HS-5 (cell line): Measurements from ENCODE around the gene PODXL.
"Not testable (repeated sequence)": the region's sequence is repeated elsewhere in the genome, so short reads cannot be mapped to it uniquely, and the experiment has no call there.

Source experiments
- DNase-seq: peaks from one replicate; pipeline ENCODE4 v3.0.0-alpha.2; 2012; ENCODE audit warnings: low read depth

Gene PODXL

DNA sequence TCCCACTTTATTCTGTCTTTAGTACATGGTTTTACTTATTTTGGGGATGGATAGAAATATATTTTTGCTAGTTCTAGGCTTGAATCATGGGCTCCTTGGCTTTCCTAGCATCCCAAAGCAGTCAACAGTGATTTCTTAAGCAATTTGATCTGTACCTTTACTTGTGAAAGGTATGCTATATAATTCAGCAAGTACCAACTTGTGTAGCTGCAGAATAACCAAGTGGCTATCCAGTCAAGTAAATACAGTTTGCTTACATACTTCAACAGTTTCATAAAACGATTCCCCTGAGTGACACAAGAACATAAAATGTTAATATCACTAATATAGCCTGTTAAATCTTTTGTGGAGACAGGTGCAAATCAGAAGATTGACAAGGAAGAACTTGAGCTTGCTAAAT lies 67.2 kb downstream of the PODXL start:
- DNase-seq: no peak

DNA sequence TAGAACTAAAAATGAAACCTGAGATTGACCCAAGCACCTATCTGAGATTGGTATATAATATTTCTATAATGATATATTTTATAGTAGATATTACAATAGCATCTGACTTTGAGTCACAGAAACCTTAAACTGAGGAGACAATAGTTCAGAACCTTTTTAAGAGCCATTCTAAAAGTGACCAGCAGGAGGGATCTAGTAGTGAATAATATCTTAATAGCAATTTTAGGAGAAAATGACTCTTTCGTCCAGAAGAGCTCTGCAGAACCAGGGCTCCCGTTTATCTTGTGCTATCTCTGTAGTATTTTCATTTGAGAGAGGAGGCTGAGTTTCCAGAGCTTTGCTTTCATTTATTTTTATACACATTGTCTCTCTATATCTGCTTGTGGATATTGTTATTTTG lies 68.1 kb downstream of the PODXL start:
- no peak for DNase-seq

DNA sequence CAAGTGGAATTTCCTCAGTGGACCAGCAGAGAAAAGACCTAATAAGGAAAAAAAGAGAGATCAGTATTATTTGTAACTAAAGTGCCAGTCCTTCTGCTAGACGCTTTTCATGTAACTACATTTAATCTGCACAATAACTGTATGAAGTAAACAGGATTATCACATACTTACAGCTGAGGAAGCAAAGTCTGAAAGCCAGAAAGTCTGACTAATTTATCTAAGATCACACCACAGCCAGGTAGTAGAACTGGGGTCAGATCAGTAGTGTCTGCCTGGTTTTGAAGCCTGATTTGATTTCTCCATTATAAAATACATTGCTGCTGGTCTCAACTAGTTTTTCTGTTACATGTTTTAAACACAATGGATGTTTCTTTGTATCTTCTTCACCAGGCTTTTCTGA lies 69.2 kb downstream of the PODXL start:
- no peak for DNase-seq

DNA sequence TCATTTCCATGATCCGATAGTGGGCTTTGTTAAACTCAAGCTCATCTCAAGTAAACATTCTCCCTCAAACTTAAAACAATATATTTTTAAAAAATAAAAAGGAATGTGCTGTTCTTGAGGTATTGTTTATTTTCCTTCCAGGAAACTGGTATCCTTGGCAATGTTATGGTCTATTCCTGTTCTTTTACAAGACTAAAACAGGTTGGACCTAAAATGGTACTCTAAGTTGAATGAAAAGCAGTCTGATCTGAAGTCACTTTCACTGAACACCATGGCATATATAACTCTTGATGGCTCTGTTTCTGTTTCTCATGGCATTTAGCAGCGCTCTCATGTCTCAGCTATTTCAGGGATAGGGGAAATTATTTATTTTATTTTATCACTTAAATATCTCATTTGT lies 70.1 kb downstream of the PODXL start:
- DNase-seq: no peak

DNA sequence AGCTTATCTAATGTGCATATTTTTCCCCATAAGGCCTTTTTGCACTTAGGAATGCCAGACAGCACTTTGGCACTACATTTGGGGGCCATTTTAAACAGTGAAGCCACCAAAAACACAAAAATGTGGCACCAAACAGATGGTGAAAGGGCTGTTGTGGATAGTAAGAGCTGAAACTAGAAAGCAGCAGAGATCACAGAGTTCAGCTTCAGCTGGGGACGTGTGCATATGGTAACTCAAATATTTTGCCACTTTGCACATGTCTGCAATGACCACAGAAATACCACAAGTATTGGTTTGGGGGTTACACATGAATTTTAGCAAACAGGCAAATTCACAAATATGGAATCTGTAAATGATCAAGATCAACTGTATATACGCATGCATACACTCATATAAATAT lies 72.8 kb downstream of the PODXL start:
- no peak for DNase-seq

DNA sequence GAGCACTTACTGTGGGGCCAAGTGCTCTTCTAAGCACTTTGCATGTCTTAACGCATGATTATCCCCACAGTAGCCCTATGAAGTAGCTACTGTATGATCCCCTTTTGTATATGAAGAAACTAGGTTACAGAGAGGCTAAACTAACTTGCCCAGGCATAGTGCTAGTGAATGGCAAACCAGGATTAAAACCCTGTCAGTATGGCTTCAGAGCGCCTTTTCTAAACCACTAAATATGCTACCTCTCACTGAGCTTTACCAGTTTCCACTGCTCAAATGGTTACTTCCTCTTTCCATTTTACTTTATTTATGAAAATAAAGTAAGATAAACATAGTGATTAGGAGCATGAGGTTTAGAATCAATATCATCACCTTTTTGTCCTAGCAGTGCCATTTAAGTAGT lies 73.6 kb downstream of the PODXL start:
- DNase-seq: no peak

DNA sequence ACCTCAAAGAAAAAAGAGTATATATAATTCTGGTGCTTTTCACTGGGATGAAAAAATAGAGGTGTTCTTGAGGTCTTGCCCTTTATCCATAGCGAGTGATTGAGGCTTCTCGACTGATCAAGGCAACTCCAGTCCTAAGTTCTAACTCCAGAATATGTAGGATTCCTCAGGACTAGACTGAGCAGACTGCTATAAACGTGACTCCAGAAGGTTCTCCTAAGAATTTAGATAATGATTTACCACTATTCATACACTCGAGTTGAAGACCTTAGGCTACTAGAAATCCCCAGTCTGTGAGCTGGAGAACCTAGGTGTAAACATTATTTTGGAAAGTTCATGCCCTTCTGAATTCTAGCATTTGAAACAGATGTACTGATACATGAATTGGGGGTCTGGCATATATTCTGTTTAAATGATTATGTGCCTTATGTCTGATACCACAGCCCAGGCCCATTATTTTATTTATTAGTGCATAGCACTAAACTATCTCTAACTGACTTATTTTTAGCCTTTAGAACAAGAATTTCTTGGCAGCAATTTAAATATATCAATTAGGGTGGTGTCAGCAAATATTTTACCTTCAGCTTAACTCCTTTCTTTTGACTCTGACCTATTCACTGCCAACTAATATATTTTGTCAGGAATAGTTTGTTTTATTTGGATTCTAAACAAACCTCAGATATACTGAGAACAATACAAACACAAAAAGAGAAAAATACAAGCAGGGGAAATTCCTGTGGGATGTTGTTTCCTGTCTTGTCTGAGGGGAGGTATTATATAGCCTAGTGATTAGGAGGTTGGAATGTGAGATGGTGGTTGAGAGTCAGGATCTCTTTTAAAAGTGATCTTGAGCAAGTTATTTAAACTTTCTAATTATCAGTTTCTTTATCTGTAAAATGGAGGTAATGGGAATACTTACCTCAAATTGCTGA lies 75.8 kb downstream of the PODXL start:
- DNase-seq: peak; percentile 14

DNA sequence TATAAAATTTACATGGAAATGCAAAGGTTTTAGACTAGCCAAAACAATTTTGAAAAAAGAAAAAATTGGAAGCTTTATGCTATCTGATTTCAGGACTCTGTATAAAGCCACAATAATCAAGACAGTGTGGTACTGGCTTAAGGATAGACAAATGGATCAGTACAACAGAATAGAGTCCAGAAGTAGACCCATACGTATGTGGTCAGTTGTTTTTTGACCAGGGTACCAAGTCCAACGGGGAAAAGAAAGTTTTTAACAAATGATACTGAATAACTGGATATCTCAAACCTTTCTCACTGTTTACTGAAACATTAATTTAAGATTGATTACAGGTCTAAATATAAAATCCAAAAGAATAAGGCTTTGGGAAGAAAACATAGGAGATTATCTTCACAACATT lies 79.7 kb downstream of the PODXL start:
- DNase-seq: no peak

DNA sequence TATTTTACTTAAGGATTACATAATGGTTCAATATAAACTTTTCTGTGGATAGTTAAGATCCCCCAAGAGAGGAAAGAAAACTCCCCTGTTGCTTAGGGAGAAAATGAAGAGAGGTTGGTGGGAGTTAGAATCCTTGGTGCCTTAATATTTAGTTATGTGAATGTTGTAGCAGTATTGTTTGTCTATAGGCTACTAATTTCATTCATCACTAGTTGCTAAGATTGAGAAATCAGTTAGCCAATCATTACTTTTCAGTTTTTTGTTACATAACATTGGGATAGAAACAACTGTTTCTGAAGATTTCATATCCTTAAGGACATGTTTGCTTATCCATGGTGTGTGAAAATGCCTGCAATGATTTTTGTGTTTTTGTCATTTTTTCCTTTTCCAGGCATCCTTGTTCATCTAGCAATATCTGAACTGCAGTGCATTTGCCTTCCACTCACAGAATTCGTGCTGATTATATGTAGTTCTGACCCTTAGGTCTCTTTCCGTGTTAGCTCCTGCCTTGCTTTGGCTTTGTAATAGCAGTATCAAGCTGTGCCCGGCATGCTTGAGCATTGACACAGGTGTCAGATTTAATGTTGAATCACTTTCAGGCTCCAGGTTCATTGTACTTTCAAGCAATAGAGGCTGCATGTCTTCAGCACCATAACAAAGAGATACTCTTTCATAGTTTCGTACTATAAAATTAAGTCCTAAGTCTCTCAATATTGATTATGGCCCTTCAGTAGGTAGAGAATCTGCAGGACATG lies 85.0 kb downstream of the PODXL start:
- no peak for DNase-seq

DNA sequence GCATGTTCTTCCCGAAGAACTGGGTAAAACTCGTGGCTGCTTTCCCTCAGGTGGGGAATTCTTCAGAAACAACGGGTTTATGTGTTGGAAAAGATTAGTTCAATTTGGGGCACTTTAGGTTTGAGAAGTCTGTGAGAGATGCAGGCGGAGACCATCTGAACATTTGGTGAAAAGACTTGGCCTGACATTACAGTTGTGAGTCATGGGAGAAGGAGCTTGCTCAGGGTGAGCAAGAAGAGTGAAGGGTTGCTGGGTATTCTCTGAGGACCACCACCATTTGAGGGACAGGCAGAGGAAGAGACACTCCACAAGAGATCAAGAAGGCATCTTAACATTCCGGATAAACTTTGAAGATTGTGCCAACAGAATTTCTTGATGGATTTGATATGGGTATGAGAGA lies 88.6 kb downstream of the PODXL start:
- DNase-seq: no peak

DNA sequence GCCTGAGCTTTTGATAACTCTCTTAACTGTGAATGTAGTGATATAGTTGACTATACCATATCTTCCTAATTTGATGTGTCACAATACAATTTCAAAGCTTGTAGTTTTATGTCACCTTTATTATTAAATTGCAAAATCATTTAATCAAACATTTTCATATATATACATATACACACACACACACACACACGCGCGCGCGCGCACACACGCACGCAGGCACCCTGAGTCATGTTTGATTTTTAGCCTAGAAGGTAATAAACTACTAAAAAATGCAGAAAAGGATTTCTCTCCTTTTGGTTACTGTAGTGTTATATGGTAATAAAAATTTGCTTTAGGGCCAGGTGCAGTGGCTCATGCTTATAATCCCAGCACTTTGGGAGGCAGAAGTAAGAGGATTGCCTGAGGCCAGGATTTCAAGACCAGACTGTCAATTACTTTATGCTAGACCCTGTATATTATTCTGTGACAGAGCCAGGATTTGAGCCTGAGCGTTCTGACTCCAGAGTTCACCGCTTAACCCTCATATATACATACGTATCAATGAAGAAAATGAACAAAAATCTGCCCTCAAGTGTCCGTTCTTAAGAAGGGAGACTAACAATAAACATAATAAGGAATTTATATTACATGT lies 89.6 kb downstream of the PODXL start:
- DNase-seq: no peak

DNA sequence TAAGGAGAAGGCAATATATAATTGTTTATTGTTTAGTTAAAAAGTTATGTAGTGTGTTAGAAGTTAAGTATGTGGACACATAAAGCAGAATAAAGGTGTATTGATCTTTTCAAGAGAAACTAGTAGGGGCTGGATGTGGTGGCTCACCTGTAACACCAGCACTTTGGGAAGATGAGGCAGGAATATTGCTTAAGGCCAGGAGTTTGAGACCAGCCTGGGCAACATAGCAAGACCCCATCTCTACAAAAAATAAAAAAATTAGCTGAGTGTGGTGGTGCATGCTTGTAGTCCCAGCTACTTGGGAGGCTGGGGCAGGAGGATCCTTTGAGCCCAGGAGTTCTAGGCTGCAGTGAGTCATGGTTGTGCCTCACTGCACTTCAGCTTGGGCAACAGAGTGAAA lies 93.7 kb downstream of the PODXL start:
- DNase-seq: not testable (repeated sequence)

DNA sequence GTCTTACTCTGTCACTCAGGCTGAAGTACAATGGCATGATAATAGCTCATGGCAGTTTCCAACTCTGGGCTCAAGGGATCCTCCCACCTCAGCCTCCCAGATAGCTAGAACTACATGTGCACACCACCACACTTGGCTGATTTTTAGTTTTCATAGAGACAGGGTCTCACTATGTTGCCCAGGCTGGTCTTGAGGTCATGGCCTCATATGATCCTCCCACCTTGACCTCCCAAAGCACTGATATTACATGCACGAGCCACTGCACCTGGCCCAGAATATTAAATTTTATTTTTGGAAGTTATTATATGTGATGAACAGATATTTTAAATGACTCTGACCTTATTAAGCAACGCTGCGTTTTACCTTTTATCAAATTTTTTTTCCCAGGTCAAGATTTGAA lies 94.4 kb downstream of the PODXL start:
- DNase-seq: no peak

DNA sequence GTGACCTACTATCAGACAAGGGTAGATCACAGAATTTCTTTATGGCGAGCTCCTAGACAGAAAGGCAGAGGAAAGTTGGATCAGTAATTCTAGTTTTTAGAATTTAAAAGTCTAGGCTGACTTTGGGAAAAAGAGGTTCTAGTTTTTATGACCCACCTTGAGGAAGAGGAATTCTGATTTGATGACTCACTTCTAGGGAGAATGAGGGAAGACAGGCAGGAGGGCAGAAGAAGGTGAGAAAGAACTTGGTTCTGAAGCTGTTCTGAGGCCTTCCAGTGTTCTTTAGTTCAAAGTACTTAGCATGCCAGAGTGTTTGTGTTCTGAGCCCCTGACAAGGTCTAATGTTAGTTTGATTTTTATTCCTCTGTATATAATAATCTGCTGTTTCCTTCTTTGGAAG lies 97.2 kb downstream of the PODXL start:
- no peak for DNase-seq

DNA sequence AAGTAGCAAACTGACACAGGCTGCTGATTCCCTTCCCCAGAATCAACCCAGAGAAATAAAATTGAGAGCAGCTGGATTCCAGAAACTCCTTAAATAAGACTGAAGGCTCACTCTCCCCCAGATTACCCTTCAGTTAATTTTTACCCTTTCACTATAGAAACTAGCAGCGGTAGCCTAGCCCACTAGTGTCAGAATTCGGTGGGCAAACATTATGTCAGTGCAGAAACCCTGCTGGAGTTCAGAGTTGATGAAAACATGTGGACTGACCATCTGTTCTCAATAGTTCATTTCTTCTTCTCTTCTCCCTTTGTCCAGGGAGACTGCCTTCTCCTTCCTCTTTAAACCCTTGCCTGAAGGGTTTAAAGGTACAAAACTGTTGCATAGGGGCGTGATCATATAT lies 100.1 kb downstream of the PODXL start:
- no peak for DNase-seq

DNA sequence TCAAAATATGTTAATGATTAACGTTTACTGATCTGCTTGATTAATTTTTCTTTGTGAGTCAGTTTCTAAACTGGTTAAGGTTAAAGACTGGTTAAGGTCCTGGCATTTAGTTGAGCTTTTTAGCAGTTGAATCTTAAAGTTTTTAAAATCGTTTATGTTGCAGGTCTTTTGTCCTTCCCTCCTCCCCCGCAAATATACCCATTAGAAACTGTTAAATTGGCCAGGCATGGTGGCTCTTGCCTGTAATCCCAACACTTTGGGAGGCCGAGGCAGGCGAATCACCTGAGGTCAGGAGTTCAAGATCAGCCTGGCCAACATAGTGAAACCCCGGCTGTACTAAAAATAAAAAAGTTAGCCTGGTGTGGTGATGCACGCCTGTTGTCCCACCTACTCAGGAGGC lies 100.9 kb downstream of the PODXL start:
- DNase-seq: no peak

DNA sequence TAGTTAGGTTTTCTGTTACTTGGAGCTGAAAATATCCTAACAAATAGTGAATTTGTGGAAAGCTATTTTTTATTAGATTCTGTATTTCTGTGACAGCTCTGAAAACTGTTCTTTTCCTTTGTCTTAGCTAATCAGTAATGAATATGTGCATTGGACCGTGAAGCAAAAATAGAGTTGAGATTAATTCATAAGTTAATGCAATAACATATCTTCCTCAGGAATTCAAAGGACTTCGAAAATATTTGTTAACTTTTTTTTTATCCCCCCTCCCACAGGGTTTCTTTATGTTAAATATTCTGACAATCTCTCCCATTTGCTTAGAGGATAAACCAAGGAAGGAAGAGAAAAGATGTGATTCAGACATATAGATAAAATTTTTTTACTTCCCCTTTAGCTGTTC lies 101.4 kb downstream of the PODXL start:
- DNase-seq: no peak

DNA sequence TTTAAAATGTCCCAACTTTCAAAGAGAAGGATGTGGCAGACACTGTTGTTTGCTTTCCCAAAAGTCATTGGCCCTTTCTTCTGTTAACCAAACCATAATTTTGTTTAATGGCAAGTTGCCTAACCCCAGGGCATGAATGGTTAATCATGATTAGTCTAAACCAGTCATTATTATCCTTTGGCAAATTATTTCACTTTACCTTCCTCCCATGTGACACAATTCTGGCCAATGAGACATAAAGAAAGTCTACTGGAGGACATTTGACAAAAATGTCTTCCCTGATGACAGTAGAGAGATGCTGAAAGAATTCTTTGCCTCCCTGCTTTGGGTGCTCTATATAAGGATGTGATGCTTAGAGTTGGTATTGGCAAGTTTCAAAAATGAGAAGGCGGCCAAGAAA lies 101.9 kb downstream of the PODXL start:
- no peak for DNase-seq
